Measurements from ENCODE around the gene FERMT1. TPM values are rescaled to one million over a fixed set of nuclear protein-coding genes. Genes with fewer than 3 reads are reported as not detected.
"Not testable (repeated sequence)": the region's sequence is repeated elsewhere in the genome, so short reads cannot be mapped to it uniquely, and the experiment has no call there.

FERMT1 gene
- total RNA-seq, 4 donors from 2014 or later: 12.4 to 21.2 (median 16.2) TPM

GRCh38 chr20:6057691-6058090 is 65.1 kb downstream of the FERMT1 start:
- no peak overlapping the region for H3K27ac ChIP-seq
- TF ChIP-seq CTCF (IDR thresholded peaks at IDR 0.05) (no peak), POLR2A (IDR thresholded peaks at IDR 0.05) (no peak)
- H3K9me3 ChIP-seq: no peaks in the 10 kb centered on the region
- H3K4me3 ChIP-seq: no peak overlapping the region
- no peaks in the 10 kb centered on the region for H3K36me3 ChIP-seq
- H3K27me3 ChIP-seq: no peaks in the 10 kb centered on the region
- peaks cover 0 to 3% (median under 1%) of the 10 kb centered on the region in 4 donors for H3K4me1 ChIP-seq
- no peak for DNase-seq

GRCh38 chr20:6057139-6057538 is 65.7 kb downstream of the FERMT1 start:
- Histone ChIP-seq H3K36me3 (no peaks in the 10 kb centered on the region), H3K4me1 (peaks cover 0 to 8% (median 3%) of the 10 kb centered on the region in 4 donors), H3K9me3 (no peaks in the 10 kb centered on the region), H3K4me3 (no peak overlapping the region), H3K27ac (no peak overlapping the region), H3K27me3 (peaks cover 0 to 3% of the 10 kb centered on the region in 2 donors)
- no peak for DNase-seq
- TF ChIP-seq POLR2A (IDR thresholded peaks at IDR 0.05) (no peak), CTCF (IDR thresholded peaks at IDR 0.05) (no peak)

GRCh38 chr20:6055981-6056569 is 66.8 kb downstream of the FERMT1 start:
- no peak for DNase-seq
- no peak for TF ChIP-seq POLR2A (IDR thresholded peaks at IDR 0.05)
- no peaks in the 10 kb centered on the region for H3K9me3 ChIP-seq
- H3K27ac ChIP-seq: no peak overlapping the region
- no peaks in the 10 kb centered on the region for H3K36me3 ChIP-seq
- peaks cover 0 to 15% (median 4%) of the 10 kb centered on the region in 4 donors for H3K4me1 ChIP-seq
- H3K27me3 ChIP-seq: peaks cover 0 to 3% of the 10 kb centered on the region in 2 donors
- no peak overlapping the region for H3K4me3 ChIP-seq

- peaks cover 0 to 15% (median 4%) of the 10 kb centered on the region in 4 donors for H3K4me1 ChIP-seq
- H3K36me3 ChIP-seq: no peaks in the 10 kb centered on the region
- TF ChIP-seq POLR2A (IDR thresholded peaks at IDR 0.05) (no peak), CTCF (IDR thresholded peaks at IDR 0.05) (no peak)
- DNase-seq: no peak
- H3K9me3 ChIP-seq: no peaks in the 10 kb centered on the region
- no peak overlapping the region for H3K4me3 ChIP-seq
- no peak overlapping the region for H3K27ac ChIP-seq
- peaks cover 0 to 3% of the 10 kb centered on the region in 2 donors for H3K27me3 ChIP-seq
These were observed 67.6 kb downstream of the FERMT1 start for GRCh38 chr20:6055161-6055783.

- not testable (repeated sequence) for H3K27ac ChIP-seq, H3K4me3 ChIP-seq, DNase-seq, H3K36me3 ChIP-seq, H3K9me3 ChIP-seq, H3K27me3 ChIP-seq
- peaks cover 0 to 15% (median 4%) of the 10 kb centered on the region in 4 donors for H3K4me1 ChIP-seq
These were observed 68.2 kb downstream of the FERMT1 start for GRCh38 chr20:6054689-6055051.

- H3K27me3 ChIP-seq: peaks cover 0 to 3% of the 10 kb centered on the region in 2 donors
- peaks cover 0 to 15% (median 4%) of the 10 kb centered on the region in 4 donors for H3K4me1 ChIP-seq
- no peaks in the 10 kb centered on the region for H3K36me3 ChIP-seq
- H3K9me3 ChIP-seq: no peaks in the 10 kb centered on the region
- no peak within 1 kb of the TSS for H3K27ac ChIP-seq
- no peak within 1 kb of the TSS for H3K4me3 ChIP-seq
- TF ChIP-seq POLR2A (IDR thresholded peaks at IDR 0.05) (no peak), CTCF (IDR thresholded peaks at IDR 0.05) (no peak)
- DNase-seq: no peak
These were observed 68.8 kb downstream of the FERMT1 start, which contains the start of gene LRRN4 for GRCh38 chr20:6053776-6054688. LRRN4 (minus strand) TSS chr20:6054060; CDS start chr20:6052799, 1,261 bp downstream.
